ENCODE measurements around the gene NATD1.
A peak's percentile ranks its signal among the peaks of the same experiment; 100 is the strongest.
"Not testable (repeated sequence)": the region's sequence is repeated elsewhere in the genome, so short reads cannot be mapped to it uniquely, and the experiment has no call there.

NATD1 gene

GRCh38 chr17:21214015-21214776 lies 39.0 kb downstream of the NATD1 start, which contains the start of gene TMEM11:
TSS of gene TMEM11 (minus strand) at chr17:21214161. CDS start at chr17:21214152, 9 bp downstream.
- DNase-seq, result peak; percentile 98

GRCh38 chr17:21213638-21214014 lies 39.6 kb downstream of the NATD1 start:
- peak; percentile 62 for DNase-seq

- no peak for DNase-seq
Measured at GRCh38 chr17:21212826-21213637, 40.2 kb downstream of the NATD1 start.

GRCh38 chr17:21211825-21212479 lies 41.3 kb downstream of the NATD1 start:
- no peak for DNase-seq

GRCh38 chr17:21210411-21211076 lies 42.7 kb downstream of the NATD1 start:
- peak; percentile 30 for DNase-seq

- DNase-seq, result no peak
Measured at GRCh38 chr17:21209511-21210175, 43.6 kb downstream of the NATD1 start.

- no peak for DNase-seq
Measured at GRCh38 chr17:21208352-21208751, 44.9 kb downstream of the NATD1 start.

GRCh38 chr17:21204935-21205334 lies 48.3 kb downstream of the NATD1 start:
- no peak for DNase-seq

GRCh38 chr17:21202512-21202911 lies 50.7 kb downstream of the NATD1 start:
- no peak for DNase-seq

- DNase-seq, result no peak
Measured at GRCh38 chr17:21201874-21202273, 51.3 kb downstream of the NATD1 start.

- no peak for DNase-seq
Measured at GRCh38 chr17:21201298-21201595, 52.0 kb downstream of the NATD1 start.

- no peak for DNase-seq
Measured at GRCh38 chr17:21200590-21201297, 52.5 kb downstream of the NATD1 start.

GRCh38 chr17:21199856-21200255 lies 53.4 kb downstream of the NATD1 start:
- no peak for DNase-seq

- no peak for DNase-seq
Measured at GRCh38 chr17:21199311-21199710, 53.9 kb downstream of the NATD1 start.

- DNase-seq, result no peak
Measured at GRCh38 chr17:21198411-21198810, 54.8 kb downstream of the NATD1 start.

GRCh38 chr17:21196126-21196525 lies 57.1 kb downstream of the NATD1 start:
- DNase-seq, result no peak

- no peak for DNase-seq
Measured at GRCh38 chr17:21194703-21195102, 58.5 kb downstream of the NATD1 start.

GRCh38 chr17:21194226-21194625 lies 59.0 kb downstream of the NATD1 start:
- DNase-seq, result no peak

- no peak for DNase-seq
Measured at GRCh38 chr17:21193031-21193430, 60.2 kb downstream of the NATD1 start.

GRCh38 chr17:21192414-21192813 lies 60.8 kb downstream of the NATD1 start:
- DNase-seq, result not testable (repeated sequence)

GRCh38 chr17:21191698-21192097 lies 61.5 kb downstream of the NATD1 start:
- DNase-seq, result peak; percentile 46

GRCh38 chr17:21190078-21190477 lies 63.1 kb downstream of the NATD1 start:
- DNase-seq, result no peak

Measured in suppressor macrophage treated with lipopolysaccharide for 4 hours (primary cell).